NK-92 (cell line): Measurements from ENCODE around the gene CACNA1S.

ENCODE experiments used
- DNase-seq: peaks from one replicate; lab custom pipeline; 2025; ENCODE audit not compliant: unreplicated experiment; lab: John Stamatoyannopoulos, UW

The CACNA1S gene

GRCh38 chr1:201112173-201112731, at the start of gene CACNA1S:
TSS of gene CACNA1S (minus strand) at chr1:201112426. CDS start at chr1:201112339, 87 bp downstream.
- no peak for DNase-seq

DNA sequence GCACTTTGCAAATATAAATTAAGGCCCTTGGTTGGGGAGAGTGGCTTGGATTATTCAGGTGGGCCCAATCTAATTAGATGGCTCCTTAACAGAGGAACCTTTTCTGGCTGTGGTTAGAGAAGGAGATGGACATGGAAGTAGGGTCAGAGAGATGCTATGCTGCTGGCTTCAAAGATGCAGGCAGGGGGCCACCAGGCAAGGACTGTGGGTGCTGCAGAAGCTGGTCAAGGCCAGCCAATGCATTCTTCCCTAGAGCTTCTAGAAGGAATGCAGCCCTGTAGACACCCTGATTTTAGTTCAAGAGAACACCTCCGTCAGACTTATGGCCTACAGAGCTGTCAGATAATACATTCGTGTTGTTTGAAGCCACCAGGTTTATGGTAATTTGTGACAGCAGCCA, 45.7 kb upstream of the CACNA1S start:
- DNase-seq: no peak

- no peak for DNase-seq
Observed at GRCh38 chr1:201156819-201157218, 44.6 kb upstream of the CACNA1S start.

GRCh38 chr1:201156346-201156745, 44.1 kb upstream of the CACNA1S start:
- no peak for DNase-seq

GRCh38 chr1:201155354-201155753, 43.1 kb upstream of the CACNA1S start:
- DNase-seq: no peak

- DNase-seq: peak; percentile 69
Observed at GRCh38 chr1:201154389-201155165, 42.4 kb upstream of the CACNA1S start, which contains the start of gene TMEM9. TSS of gene TMEM9 (minus strand) at chr1:201154474. CDS start at chr1:201153923, 551 bp downstream.

GRCh38 chr1:201153474-201154388, 41.5 kb upstream of the CACNA1S start:
- no peak for DNase-seq

DNA sequence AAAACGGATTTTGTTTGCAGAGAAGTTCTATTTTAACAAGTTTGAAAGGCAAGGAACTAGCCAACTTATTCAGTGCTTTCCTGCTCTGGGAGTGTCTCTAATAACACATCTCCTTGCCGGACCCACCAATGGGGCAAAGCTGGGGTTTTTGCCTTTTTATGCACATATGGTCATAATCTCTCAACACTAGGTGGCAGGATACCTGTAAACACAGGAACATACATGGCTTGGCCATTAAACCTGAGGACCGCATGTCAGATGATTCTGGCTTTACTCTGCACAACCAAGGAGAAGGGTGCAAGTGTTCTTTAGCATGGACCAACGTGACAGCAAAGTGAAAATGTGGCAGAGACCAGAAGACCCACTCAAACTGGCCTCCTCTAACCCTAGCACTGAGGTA, 37.2 kb upstream of the CACNA1S start:
- no peak for DNase-seq

DNA sequence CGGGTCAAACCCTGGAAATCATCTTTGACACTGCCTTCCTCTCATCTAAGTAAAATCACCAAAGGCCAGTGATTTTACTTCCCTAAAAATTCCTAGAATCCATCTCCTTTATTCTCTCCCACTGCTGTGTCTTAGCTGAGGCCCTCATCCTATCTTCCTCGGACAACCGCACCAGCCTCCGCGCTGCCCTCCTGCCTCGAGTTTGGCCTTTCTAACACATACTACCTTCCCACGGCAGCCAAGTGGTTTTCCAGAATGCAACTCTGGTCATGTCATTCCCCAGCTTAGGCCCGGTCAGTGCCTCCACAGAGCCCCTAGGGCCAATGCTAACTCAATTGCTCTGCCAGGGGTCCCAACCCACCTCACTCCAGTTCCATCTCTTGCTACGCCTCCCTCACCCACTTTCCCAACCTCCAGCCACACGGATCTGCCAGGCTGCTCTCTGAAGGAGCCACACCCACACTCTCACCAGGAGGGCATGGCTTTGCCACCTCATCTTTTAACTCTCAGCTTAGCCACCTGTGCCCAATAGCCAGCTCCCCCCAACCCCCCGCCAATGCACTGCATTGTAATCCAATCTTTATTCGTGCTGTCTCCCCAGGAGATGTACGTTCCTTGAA, 35.3 kb upstream of the CACNA1S start:
- no peak for DNase-seq

GRCh38 chr1:201146626-201147390, 34.6 kb upstream of the CACNA1S start:
- no peak for DNase-seq

GRCh38 chr1:201145816-201146215, 33.6 kb upstream of the CACNA1S start:
- DNase-seq: no peak

- DNase-seq: no peak
Observed at GRCh38 chr1:201145132-201145531, 32.9 kb upstream of the CACNA1S start.

DNA sequence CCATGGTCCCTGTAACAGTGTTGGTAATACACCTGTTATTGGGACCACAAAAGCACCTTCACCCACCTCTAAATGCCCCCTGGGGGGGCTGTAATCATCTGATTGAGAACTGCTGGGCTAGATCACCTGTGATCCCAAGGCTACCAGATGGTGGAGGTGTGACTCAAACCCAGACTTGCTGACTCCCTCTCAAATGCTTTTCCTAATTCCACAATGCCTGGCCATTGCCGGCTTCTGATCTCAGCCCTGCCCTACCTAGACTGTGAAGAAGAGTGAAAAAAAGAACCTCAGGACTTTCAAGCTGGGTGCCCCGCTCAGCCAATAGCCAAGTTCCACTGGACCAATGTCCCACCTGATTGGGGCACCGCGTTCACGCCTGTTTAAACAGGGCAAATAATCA, 32.5 kb upstream of the CACNA1S start:
- DNase-seq: no peak

DNA sequence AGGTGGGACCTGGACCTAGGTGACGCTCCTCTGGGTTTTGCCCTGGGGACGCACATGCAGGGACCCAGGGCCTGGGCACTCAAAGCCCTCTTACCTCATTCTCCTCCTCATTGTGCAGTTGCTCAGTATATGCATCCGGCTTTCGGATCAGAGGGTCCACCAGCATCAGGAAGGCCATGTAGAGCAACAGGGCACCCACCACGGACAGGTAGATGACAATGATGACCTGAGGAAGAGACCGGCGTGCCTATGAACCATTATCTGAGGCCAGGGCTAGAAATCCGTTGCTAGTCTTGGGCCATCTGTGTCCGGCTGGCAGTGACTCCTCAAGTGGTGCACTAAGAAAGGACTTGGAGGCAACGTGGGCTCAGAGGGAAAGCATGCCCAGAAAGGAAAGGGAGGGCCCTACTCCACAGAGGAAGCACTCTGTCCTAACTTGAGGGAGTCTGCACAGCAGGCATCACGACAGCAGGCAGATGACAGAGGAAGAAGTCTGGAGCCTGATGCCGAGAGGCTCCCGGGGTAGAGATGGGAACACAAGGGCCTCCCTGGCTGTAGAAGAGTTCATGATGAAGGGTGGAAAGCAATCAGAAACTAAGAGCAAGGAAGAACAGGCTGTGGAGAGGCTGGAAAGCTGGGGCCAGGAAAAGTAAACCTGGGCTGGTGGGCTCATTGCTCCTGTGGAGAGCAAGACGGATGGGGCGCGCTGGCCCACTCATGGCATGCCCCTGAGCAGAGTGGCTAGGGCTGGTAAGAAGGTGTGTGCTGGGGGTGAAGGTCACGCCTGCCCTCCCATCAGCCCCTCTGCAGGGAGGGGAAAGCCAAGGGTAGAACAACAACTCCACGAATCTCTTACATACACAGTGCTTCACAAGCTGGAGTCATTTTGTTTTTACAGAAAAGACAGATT, 31.8 kb upstream of the CACNA1S start:
- no peak for DNase-seq

DNA sequence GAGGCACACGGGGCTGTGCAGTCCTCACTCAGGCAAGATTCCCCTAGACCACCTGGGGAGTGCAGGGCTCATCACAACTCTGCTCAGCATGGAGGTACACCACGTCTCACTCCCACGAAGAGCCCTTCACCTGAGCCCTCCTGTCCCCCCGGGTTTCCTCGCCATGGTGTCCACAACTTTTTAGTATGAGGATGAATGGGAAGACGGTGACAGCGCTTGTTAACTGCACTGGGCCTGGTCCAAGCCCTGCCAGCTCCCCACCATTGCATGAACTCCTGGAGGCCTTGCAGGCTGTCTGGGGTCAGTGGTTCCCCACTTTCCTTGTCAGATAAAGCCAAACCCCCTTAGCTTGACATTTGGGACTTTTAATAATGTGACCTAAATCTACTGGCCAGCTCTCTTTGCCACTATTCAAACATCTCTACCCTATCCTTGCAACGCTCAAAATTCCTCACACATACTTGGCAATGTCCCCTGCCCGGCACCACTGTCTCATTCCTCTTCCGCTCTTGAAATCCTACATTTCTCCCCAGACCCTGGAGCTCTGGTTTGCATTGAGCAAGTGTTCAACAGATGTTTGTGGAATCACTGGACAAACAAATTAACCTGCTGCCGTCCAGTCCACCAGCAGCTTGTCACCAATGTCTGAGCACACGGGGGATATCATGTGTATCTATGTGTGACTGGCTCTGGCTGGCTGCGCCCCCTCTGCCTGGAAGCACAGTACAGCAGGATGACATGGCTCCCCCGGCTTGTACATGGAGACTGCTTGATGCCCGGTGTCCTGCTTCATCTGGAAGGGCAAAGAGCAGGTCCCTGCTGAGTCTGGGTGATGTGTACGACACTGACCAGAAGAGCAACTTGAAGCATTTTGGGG, 30.9 kb upstream of the CACNA1S start:
- DNase-seq: no peak

DNA sequence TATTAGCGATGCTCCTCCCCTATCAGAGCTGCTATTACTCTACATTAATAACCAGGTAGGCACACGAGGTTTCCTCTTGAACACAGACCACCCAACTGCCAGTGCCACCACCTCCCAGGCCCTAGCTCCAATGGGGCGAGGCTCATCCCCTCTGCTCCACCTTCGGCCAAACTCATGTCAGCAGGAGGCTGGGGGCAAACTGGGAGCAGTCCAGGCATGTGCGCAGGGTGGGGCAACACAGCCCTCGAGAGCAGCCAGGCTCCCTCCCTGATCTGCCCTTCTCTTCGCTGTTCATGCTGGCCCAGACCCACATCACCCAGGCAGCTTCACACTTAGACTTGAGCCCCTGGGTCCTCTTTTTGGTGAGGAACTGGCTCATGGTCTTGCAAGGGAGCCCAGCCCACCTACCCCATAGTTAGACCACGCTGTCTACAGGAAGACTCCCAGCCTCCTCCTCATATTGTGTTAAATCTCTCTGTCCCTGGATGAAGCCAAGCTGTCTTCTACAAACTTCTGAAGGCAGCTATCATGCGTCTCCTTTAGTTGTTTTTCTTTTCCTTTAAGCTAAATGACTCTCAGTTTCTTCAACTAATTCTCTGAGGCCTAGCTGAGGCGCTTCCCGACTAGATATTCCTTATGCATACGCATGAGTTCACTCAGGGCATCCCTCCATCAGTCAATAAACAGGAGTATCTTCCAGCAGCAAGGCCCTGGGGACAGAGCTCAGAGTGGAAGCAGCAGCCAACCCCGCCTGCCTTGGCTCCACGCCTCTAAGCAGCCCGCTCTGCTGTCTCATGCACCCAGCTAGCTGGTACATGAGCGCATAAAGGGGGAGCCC, 30.0 kb upstream of the CACNA1S start:
- no peak for DNase-seq

- no peak for DNase-seq
Observed at GRCh38 chr1:201141418-201141817, 29.2 kb upstream of the CACNA1S start.

GRCh38 chr1:201140941-201141260, 28.7 kb upstream of the CACNA1S start:
- no peak for DNase-seq
